Measurements from ENCODE around the gene IRAK2. TPM values are rescaled to one million over a fixed set of nuclear protein-coding genes. Genes with fewer than 3 reads are reported as not detected.

IRAK2 gene
- total RNA-seq, 1 experiment from 2014 or later: 5.0 TPM

GRCh38 chr3:10292505-10293419, 128.0 kb downstream of the IRAK2 start, which contains the start of gene GHRL:
Gene GHRL (minus strand): TSS chr3:10292947. CDS start chr3:10290180, 2,767 bp downstream.
- Histone ChIP-seq H3K4me3 (no peak within 1 kb of the TSS), H3K36me3 (peaks cover 9% of the 10 kb centered on the region), H3K27me3 (no peaks in the 10 kb centered on the region), H3K9me3 (no peaks in the 10 kb centered on the region)
- DNase-seq: no peak

Other genes starting within 250 kb of the IRAK2 start
- gene IL17RC, start 247.8 kb upstream of the IRAK2 start, total RNA-seq (2014; rRNA removed; shearing (Covaris generic); ENCODE audit: low replicate concordance): 12.1 and 14.8 TPM in 2 replicates
- 19.1 and 22.6 TPM in 2 replicates for gene CRELD1, start 231.1 kb upstream of the IRAK2 start, total RNA-seq (2014; rRNA removed; shearing (Covaris generic); ENCODE audit: low replicate concordance)
- gene PRRT3, start 212.5 kb upstream of the IRAK2 start, total RNA-seq (2014; rRNA removed; shearing (Covaris generic); ENCODE audit: low replicate concordance): 0.23 TPM in 1 of 2 replicates, not detected in the other
- 18.8 and 72.4 TPM in 2 replicates for gene EMC3, start 178.1 kb upstream of the IRAK2 start, total RNA-seq (2014; rRNA removed; shearing (Covaris generic); ENCODE audit: low replicate concordance)
- gene FANCD2, start 138.5 kb upstream of the IRAK2 start, total RNA-seq (2014; rRNA removed; shearing (Covaris generic); ENCODE audit: low replicate concordance): 7.1 and 13.6 TPM in 2 replicates
- gene FANCD2OS, start 56.7 kb upstream of the IRAK2 start, total RNA-seq (2014; rRNA removed; shearing (Covaris generic); ENCODE audit: low replicate concordance): not detected in 2 replicates
- 45.8 and 58.1 TPM in 2 replicates for gene BRK1, start 49.2 kb upstream of the IRAK2 start, total RNA-seq (2014; rRNA removed; shearing (Covaris generic); ENCODE audit: low replicate concordance)
- 16.7 and 21.6 TPM in 2 replicates for gene VHL, start 23.1 kb upstream of the IRAK2 start, total RNA-seq (2014; rRNA removed; shearing (Covaris generic); ENCODE audit: low replicate concordance)
- 7.6 and 15.8 TPM in 2 replicates for gene TATDN2, start 83.5 kb downstream of the IRAK2 start, total RNA-seq (2014; rRNA removed; shearing (Covaris generic); ENCODE audit: low replicate concordance)
- not detected in 2 replicates for gene GHRL, start 128.0 kb downstream of the IRAK2 start, total RNA-seq (2014; rRNA removed; shearing (Covaris generic); ENCODE audit: low replicate concordance)
- gene SEC13, start 156.2 kb downstream of the IRAK2 start, total RNA-seq (2014; rRNA removed; shearing (Covaris generic); ENCODE audit: low replicate concordance): 97.2 and 147 TPM in 2 replicates

Data from MG63 (cell line).